SU-DHL-6 (cell line): ENCODE results near the gene MCM9.

ENCODE experiments used
- EZH2phosphoT487 ChIP-seq: fragments of 200-600 bp; sonication (generic), shearing (Covaris generic); conservative IDR thresholded peaks from 2 replicates; pipeline ENCODE4 v1.6.1; 2018; ENCODE audit warnings: mild to moderate bottlenecking, antibody characterized with exemption, low read length, moderate library complexity, mixed read lengths
- TF ChIP-seq, protein P1 (sequence below): fragments of 200-600 bp; sonication (generic); IDR thresholded peaks from one replicate; pipeline ENCODE4 v1.5.1; 2017; ENCODE audit warnings: antibody characterized with exemption, mild to moderate bottlenecking, low read length, moderate library complexity; ENCODE audit not compliant: insufficient read depth, poor library complexity, severe bottlenecking

DNA sequence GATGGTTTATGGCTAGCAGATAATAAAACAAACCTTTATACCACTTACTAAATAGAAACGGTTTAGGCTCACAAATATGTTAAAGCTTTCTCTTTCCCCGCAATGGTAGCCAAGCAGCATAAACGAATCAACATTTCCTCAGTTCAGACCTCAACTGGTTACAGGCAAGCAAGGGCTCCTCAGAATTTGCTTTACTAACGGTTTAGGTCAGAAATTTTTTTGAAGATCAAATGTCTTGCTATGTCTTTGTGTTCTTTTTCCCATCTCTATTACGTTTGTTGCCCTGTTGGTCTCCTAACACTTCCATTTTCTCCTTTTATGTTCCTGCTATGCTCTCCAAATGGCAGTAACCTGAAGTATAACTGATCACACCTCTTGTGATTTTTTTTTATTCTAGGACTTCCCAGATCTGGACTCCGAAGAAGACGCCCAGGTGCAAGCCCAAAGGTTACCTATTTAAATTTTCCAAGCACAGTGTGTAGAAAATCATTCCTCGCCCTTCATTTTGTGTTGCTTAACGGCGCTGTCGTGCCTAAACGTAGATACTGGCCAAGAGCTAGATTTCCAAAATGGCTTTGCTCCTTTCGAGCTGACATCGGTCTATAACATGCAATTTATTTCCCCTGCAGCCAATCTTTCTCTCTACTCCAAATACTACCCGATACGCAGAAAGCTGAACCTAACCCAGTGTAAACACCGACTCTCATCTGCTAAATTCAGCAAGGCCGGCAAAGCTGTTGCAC, 41.7 kb downstream of the MCM9 start:
- TF ChIP-seq, protein P1, sequence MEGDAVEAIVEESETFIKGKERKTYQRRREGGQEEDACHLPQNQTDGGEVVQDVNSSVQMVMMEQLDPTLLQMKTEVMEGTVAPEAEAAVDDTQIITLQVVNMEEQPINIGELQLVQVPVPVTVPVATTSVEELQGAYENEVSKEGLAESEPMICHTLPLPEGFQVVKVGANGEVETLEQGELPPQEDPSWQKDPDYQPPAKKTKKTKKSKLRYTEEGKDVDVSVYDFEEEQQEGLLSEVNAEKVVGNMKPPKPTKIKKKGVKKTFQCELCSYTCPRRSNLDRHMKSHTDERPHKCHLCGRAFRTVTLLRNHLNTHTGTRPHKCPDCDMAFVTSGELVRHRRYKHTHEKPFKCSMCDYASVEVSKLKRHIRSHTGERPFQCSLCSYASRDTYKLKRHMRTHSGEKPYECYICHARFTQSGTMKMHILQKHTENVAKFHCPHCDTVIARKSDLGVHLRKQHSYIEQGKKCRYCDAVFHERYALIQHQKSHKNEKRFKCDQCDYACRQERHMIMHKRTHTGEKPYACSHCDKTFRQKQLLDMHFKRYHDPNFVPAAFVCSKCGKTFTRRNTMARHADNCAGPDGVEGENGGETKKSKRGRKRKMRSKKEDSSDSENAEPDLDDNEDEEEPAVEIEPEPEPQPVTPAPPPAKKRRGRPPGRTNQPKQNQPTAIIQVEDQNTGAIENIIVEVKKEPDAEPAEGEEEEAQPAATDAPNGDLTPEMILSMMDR: no peak
- TF ChIP-seq EZH2phosphoT487: no peak
